BJ (cell line): ENCODE data around the gene DEPDC5. TPM values are rescaled to one million over a fixed set of nuclear protein-coding genes. Genes with fewer than 3 reads are reported as not detected.
"Not testable (repeated sequence)": the region's sequence is repeated elsewhere in the genome, so short reads cannot be mapped to it uniquely, and the experiment has no call there.

Source experiments
- CTCF ChIA-PET: fragments of 350-600 bp; formaldehyde crosslinking; extraction: SDS; loops from one replicate; lab custom pipeline; 2021; ENCODE audit warnings: antibody characterized with exemption, inconsistent platforms; lab: Yijun Ruan, JAX
- POLR2A ChIA-PET: fragments of 300-600 bp; sonication (Branson Sonifier 250); formaldehyde crosslinking; extraction: SDS; loops from one replicate; lab custom pipeline; 2021; ENCODE audit warnings: antibody characterized with exemption; lab: Charles Lee
- DNase-seq: peaks from one replicate; pipeline ENCODE4 v3.0.0-alpha.2; 2011; ENCODE audit warnings: low read depth
- H3K27me3 ChIP-seq: 2 replicates; pipeline ENCODE4 v1.6.0; 2011; ENCODE audit warnings: low read length; ENCODE audit not compliant: control insufficient read depth, insufficient read depth
- H3K36me3 ChIP-seq: 2 replicates; pipeline ENCODE4 v1.5.1; 2011; ENCODE audit warnings: low read length; ENCODE audit not compliant: control insufficient read depth, insufficient read depth
- H3K4me3 ChIP-seq: 2 replicates; pipeline ENCODE4 v1.5.1; 2011; ENCODE audit warnings: low read depth, mild to moderate bottlenecking, control low read depth, low read length
- polyA plus RNA-seq: library from polyadenylated mRNA; depleted of rRNA; stranded (reverse); fragments of >200 nt; gene quantifications from 2 replicates; pipeline ENCODE4 v1.2.3, GENCODE V29; 2011
- TF ChIP-seq, protein P1 (sequence below): IDR thresholded peaks from 2 replicates; pipeline ENCODE4 v1.5.1; 2011; ENCODE audit warnings: low read depth, mild to moderate bottlenecking, control low read depth, inconsistent platforms, low read length, moderate library complexity; ENCODE audit not compliant: insufficient read depth

Gene DEPDC5
- polyA plus RNA-seq, 1 experiment = 6.8 TPM

DNA sequence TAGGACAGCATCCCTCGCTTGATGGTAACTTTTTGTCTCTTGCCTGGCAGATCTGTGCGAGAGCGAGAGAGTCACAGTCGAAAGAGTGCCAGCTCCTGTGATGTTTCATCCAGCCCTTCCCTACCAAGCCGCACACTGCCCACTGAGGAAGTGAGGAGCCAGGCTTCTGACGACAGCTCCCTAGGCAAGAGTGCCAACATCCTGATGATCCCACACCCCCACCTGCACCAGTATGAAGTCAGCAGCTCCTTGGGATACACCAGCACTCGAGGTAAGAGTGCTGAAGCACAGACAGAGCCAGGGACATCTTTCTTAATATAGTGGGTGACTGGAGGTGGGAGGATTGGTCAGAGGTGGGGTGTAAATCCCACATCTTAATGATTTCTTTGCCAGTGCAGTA lies 61.1 kb downstream of the DEPDC5 start:
- POLR2A ChIA-PET = no interaction called here
- H3K36me3 ChIP-seq = peaks cover 7% of the 10 kb centered on the region
- CTCF ChIA-PET = no interaction called here
- no peaks in the 10 kb centered on the region for H3K27me3 ChIP-seq
- DNase-seq = no peak
- H3K4me3 ChIP-seq = no peak overlapping the region
- TF ChIP-seq, protein P1, sequence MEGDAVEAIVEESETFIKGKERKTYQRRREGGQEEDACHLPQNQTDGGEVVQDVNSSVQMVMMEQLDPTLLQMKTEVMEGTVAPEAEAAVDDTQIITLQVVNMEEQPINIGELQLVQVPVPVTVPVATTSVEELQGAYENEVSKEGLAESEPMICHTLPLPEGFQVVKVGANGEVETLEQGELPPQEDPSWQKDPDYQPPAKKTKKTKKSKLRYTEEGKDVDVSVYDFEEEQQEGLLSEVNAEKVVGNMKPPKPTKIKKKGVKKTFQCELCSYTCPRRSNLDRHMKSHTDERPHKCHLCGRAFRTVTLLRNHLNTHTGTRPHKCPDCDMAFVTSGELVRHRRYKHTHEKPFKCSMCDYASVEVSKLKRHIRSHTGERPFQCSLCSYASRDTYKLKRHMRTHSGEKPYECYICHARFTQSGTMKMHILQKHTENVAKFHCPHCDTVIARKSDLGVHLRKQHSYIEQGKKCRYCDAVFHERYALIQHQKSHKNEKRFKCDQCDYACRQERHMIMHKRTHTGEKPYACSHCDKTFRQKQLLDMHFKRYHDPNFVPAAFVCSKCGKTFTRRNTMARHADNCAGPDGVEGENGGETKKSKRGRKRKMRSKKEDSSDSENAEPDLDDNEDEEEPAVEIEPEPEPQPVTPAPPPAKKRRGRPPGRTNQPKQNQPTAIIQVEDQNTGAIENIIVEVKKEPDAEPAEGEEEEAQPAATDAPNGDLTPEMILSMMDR = no peak

DNA sequence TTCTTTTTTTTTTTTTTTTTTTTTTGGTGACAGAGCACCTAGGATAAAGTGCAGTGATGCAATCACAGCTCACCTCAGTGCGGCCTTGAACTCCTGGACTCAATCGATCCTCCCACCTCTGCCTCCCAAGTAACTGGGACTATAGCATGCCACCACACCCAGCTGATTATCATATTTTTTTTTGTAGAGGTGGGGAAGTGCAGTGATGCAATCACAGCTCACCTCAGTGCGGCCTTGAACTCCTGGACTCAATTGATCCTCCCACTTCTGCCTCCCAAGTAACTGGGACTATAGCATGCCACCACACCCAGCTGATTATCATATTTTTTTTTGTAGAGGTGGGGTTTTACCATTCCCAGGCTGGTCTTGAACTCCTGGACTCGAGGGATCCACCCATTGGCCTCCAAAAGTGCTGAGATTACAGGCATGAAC lies 61.6 kb downstream of the DEPDC5 start:
- H3K36me3 ChIP-seq, H3K4me3 ChIP-seq, H3K27me3 ChIP-seq, DNase-seq, POLR2A ChIA-PET, CTCF ChIA-PET: not testable (repeated sequence)

DNA sequence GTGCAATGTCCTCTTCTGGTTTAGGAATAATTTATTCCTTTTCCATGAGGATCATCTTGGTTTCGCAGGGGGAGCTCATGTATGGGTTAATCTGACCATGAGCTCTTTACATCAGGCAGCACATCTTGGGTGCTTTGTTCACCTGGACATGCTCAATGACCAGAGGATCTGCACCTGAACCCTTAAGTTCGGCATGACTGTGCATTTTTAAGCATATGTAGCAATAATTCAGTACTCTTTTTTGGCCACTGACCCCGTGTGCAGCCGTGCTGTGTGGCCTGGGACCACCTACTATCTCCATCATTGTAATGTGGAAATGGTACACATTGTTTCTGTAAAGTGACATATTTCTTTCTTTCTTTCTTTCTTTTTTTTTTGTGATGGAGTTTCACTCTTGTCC lies 62.9 kb downstream of the DEPDC5 start:
- peaks cover 8% of the 10 kb centered on the region for H3K36me3 ChIP-seq
- DNase-seq = no peak
- no peaks in the 10 kb centered on the region for H3K27me3 ChIP-seq
- TF ChIP-seq, protein P1 = no peak
- CTCF ChIA-PET = no interaction called here
- POLR2A ChIA-PET = no interaction called here
- no peak overlapping the region for H3K4me3 ChIP-seq

DNA sequence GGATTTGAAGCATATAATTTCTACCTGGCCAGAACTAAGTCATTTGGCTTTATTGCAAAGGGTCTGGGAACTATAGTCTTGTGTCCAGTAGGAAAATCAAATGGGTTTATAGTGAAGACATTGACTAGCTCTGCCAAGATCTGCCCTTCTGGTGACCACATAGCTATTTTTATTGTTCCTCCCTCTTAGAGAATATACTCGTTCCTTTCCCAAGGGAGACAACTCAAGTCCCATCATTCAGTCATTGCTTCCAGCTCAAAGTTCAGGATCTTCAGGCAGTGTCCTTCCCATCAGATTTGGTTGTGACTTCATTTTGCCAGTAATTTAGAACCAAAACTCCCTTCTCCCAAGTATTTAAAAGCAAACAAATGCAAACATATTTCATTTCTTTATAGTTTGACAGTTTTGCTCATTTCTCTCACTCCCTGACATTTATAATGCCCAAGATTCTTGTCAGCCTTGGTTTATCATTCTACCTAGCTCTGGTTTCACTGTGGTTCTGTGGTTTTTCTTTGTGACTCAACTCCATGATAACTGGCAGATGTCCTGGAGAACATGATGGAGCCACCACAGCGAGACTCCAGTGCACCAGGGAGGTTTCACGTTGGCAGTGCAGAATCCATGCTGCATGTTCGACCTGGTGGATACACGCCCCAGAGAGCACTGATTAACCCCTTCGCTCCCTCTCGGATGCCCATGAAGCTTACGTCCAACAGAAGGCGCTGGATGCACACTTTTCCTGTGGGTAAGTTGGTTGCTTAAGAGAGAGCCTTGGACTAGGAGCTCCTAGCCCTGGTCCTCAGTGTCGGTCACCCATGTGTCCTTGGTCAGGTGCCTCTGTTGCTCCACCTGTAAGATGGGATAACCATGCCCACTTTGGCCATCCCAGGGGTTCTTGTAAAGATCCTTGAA lies 64.9 kb downstream of the DEPDC5 start:
- TF ChIP-seq, protein P1 = no peak
- H3K4me3 ChIP-seq = no peak overlapping the region
- ChIA-PET POLR2A (no interaction called here), CTCF (no interaction called here)
- no peak for DNase-seq
- no peaks in the 10 kb centered on the region for H3K27me3 ChIP-seq
- H3K36me3 ChIP-seq = peaks cover 15% of the 10 kb centered on the region

DNA sequence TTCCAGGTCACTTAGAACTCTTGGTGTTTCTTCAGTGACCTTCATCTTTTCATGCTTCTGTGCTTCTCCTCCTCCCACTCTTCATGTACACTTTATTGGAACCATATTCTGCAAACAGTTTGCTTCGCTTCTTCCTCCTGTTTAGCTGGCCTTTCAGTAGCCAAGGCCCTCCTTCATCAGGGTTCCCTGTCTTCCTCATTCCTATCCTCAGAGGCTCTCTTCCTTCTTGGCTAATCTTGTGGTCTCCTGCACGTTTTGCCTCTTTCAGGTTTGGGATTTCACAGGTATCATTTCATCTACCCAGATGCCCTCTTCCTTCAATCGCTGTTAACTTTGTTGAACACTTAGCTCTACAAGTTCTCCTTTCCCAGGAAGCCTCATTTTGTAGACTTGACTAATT lies 66.8 kb downstream of the DEPDC5 start:
- Histone ChIP-seq H3K4me3 (no peak overlapping the region), H3K36me3 (peaks cover 15% of the 10 kb centered on the region), H3K27me3 (no peaks in the 10 kb centered on the region)
- ChIA-PET CTCF (interaction anchor here (1.0 kb wide), 1 partner anchor 132 kb away, joined by 3 read pairs; no protein-coding TSS in a partner anchor), POLR2A (no interaction called here)
- TF ChIP-seq, protein P1 = no peak
- no peak for DNase-seq
